Measurements from ENCODE around the gene TEX55.
"Not testable (repeated sequence)": the region's sequence is repeated elsewhere in the genome, so short reads cannot be mapped to it uniquely, and the experiment has no call there.

Gene TEX55

DNA sequence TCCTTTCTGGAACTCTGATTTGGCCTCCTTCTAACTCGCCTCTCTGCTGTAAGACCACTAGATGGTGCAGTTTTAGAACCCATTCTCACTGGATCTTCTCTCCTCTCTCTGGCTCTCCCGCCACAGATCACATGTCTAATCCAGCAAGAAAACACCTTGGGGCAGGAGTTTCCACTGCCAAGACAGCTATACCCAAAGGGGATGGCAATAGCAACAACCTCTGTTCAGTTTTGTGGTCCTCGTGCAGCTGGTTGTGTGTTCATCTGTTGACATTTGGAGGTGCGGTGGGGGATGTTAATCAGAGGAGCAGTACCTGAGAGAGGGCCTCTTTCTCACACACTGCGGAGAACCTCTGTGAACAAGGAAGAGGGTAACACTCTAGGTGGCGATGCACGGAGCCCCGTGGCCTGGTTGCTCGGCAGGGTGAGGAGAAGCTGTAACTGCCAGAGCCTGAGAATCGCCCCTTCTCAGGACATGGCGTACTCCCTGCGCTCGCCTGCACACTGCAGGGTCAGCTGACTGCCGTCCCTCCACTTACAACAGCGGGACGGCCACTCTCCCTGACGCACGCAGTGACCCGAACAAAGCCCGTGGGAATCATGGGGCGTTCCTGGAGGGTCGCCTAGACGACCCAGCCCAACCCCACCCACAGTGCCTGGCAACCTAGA lies at the start of gene TEX55:
TSS of gene TEX55 (plus strand) at position 666 of the 668 bp plus-strand sequence. CDS start 25 bp downstream, outside the sequence.
- peak; percentile 81 for DNase-seq (ENCODE audit: low spot score)

DNA sequence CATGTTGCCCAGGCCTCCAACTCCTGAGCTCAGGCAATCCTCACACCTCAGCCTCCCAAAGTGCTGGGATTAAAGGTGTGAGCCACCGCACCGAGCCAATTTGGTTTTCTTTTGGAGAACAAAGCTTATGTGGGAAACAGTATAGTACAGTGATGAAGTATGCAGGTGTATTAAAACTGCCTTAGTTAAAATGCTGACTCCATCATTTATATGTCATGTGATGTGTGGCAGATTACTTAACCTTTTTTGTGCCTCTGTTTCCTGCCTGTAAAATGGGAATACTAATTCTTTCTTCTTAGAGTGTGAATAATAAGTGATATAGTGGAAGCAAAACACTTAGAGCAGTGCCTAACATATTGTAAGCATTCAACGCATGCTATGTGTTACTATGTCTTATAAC lies 48.0 kb upstream of the TEX55 start:
- no peak for DNase-seq (ENCODE audit: low spot score)

DNA sequence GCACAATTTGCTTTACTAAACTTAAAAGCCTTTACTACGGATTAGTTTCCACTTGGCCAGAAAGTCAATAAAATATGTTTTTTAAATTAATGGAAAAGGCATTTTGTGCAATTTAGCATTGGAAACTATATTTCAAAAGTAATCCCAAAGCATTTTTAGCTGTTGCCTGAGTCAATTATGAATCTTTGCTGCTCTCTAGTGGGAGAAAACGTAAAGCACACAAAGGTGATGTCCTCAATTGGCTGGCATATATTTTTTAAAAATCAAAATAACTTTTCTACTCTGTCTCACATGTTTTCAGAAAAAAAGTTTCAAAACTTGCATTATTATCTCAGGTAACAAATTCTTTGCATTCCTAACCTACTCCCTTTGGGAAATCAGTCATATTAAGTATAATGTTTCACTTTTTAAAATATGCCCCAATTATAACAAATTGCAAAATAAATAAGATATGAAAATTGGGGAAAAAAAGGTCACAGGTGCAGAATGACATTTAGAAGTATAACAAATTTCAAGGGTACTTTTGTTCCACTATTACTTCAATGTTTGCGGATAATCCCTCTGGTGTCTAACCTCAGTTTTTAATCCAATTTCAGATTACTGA lies 47.2 kb upstream of the TEX55 start:
- DNase-seq (ENCODE audit: low spot score): peak; percentile 71

DNA sequence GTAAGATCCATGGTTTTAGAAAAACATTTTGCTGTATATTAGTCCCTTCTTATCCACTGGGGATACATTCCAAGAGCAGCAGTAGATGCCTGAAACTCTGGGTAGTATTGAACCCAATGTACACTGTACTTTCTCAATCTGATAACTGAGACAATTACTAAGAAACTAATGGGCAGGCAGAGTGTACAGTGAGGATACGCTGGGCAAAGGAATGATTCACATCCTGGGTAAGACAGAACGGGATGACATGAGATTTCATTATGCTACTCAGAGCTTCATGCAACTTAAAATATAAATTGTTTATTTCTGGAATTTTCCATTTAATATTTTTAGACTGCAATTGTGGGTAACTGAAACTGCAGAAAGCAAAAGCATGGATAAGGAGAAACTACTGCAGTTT lies 46.2 kb upstream of the TEX55 start:
- no peak for DNase-seq (ENCODE audit: low spot score)

DNA sequence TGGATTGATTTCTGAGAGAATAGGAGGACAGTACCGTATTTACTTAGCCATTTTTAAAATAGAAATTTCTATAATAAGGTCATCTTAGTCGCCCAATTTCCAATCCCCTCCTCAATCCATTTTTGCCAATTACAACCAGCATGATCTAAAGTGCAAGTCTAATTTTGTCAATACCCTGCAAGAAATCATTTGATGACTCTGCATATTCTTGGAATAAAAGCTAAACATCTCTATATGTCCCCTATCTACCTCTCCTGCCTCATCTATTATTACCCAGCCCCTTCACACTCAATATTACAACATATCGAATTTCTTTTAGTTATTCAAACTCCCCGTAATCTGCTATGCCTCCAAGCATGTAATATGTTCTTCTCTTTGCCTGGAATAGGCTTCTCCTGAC lies 41.9 kb upstream of the TEX55 start:
- no peak for DNase-seq (ENCODE audit: low spot score)

DNA sequence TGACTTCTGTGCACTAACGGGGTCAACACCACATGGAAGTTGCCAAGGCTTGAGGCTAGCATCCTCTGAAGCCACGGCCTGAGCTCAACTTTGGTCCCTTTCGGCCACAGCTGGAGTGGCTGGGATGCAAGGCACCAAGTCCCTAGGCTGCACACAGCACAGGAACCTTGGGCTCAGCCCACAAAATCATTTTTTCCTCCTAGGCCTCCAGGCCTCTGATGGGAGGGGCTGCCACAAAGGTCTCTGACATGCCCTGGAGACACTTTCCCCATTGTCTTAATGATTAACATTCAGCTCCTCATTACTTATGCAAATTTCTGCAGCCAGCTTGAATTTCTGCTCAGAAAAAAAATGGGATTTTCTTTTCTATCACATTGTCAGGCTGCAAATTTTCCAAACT lies 27.6 kb upstream of the TEX55 start:
- not testable (repeated sequence) for DNase-seq (ENCODE audit: low spot score)

DNA sequence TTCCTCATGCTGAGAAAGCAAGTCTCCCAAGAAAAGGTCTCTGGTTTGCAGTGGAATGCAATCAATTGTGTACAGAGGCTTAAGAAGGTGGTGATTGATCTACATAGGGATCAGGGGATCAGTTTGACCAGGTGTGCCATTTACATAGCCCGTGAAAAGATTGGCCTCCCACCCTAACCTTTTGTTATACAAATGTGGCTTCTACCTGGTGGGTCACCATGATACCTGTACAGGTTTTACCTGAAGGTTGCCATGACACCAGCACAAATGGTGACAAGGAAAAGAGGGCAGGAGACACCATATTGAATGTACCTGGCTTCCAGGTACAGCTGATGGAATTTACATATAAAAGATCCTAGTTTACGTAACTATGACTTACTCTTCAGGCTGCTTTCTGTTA lies 25.5 kb upstream of the TEX55 start:
- no peak for DNase-seq (ENCODE audit: low spot score)

DNA sequence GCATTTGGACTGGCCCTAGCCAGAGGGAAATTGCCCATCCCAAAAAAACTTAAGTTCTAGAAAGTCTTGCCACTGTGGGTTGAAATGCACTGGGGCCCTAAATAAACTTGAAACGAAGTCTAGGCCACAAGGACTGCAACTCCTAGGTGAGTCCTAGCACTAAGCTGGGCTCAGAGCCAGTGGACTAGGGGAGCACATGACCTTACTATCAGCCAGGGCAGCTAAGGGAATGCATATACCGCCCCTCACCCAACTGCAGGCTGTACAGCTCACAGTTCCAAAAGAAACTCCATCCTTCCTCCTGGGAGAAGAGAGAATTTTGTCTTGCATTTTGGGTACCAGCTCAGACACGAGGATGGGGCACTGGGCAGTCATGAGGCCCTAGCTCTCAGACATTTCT lies 23.6 kb upstream of the TEX55 start:
- no peak for DNase-seq (ENCODE audit: low spot score)

DNA sequence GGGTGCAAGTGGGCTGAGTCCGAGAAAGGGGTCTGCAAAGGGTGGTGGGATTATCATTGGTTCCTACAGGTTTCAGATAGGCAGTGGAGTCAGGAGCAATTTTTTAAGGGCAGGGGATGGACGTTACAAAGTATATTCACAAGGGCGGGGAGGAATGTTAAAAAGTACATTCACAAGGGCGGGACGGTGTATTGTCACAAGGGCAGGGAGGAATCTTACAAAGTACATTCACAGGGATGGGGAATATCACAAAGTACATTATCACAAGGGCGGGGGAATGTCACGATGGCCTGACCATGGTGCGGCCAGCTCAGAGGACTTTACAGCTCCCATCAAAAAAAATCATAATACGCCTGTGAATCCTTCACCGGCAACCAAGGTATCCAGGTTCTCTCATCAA lies 20.6 kb upstream of the TEX55 start:
- DNase-seq (ENCODE audit: low spot score): no peak

DNA sequence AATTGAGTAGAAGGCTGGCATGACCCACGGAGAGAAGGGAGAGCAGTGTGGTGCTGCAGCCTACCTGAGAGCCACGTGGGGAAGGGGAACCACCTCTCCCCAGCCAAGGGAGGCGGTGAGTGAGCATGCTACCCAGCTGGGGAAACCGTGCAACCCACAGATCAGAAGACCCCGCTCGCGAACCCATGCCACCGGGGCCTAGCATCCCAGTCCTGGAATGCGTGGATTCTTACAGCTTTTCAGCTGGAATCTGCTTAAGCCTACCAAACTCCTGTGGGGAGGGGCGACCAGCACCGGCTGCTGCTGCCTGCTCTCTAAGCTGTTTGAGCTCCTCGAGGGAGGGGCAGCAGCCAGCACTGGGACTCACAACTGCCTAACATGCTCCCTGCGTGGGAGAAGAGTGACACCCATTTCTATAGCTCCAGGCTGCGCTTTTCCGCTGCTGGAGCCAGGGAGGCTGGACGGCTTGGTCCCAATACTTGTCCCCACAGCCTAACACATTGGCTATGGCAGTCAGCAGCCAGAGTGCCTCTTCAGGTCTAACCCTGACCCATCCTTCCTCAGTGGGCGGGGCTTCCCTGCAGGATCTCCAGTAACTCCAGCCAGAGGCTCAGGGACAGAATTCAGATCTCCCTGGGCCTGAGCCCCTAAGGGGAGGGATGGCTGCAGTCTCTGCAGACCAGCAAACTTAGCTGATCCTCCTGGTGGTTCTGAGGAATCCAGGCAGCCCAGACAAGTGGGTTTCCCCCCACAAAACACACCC lies 20.0 kb upstream of the TEX55 start:
- no peak for DNase-seq (ENCODE audit: low spot score)

DNA sequence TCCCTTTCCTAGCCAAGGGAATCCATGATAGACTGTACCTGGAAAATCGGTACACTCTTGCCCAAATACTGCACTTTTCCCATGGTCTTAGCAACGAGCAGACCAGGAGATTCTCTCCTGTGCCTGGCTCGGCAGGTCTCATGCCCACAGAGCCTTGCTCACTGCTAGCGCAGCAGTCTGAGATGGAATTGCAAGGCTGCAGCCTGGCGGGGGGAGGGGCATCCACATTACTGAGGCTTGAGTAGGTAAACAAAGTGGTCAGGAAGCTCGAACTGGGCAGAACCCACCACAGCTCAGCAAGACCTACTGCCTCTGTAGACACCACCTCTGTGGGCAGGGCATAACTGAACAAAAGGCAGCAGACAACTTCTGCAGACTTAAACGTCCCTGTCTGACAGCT lies 15.7 kb upstream of the TEX55 start:
- DNase-seq (ENCODE audit: low spot score): not testable (repeated sequence)

DNA sequence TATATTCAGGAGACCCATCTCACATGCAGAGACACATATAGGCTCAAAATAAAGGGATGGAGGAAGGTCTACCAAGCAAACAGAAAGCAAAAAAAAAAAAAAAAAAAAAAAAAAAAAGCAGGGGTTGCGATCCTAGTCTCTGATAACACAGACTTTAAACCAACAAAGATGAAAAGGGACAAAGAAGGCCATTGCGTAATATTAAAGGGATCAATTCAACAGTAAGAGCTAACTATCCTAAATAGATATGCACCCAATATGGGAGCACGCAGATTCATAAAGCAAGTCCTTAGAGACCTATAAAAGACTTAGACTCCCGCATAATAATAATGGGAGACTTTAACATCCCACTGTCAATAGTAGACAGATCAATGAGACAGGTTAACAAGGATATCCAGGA lies 13.7 kb upstream of the TEX55 start:
- DNase-seq (ENCODE audit: low spot score): not testable (repeated sequence)

DNA sequence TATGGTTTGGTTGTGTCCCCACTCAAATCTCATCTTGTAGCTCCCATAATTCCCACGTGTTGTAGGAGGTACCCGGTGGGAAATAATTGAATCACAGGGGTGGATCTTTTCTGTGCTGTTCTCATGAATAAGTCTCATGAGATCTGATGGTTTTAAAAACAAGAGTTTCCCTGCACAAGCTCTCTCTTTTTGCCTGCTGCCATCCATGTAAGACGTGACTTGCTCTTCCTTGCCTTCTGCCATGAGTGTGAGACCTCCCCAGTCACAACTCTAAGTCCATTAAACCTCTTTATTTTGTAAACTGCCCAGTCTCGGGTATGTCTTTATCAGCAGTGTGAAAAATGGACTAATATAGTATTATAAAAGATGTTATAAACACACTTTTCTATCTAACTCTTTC lies 6.6 kb upstream of the TEX55 start:
- not testable (repeated sequence) for DNase-seq (ENCODE audit: low spot score)

DNA sequence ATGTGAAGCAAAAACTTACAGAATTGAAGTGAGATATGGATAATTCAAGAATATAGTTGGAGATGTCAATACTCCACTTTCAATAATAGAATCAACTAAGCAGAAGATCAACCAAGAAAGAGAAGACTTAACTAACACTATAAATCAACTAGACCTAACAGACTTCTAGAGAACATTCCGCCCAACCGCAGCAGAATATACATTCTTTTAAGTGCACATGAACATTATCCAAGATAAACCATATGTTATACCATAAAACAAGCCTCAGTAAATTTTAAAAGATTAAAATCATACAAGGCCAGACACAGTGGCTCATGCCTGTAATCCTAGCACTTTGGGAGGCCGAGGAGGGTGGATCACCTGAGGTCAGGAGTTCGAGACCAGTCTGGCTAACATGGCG lies 5.5 kb upstream of the TEX55 start:
- no peak for DNase-seq (ENCODE audit: low spot score)

DNA sequence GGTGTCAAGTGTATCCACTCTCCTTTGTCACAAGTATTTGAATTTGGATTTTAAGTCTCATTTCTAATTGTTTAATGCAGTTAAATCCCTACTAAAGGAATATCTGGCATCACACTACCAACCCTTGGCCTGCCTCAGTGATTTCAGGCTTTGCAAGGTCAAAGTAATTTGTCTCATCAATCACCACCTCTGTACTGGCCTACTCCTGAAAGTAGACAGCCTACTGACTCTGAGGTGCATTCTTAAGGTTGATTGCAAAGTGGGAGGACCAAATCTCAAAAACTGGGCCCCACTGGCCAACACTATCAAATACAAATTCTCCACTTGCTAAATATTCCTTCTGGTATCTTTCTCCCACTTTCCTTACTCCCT lies 851 bp upstream of the TEX55 start:
- DNase-seq (ENCODE audit: low spot score): no peak

DNA sequence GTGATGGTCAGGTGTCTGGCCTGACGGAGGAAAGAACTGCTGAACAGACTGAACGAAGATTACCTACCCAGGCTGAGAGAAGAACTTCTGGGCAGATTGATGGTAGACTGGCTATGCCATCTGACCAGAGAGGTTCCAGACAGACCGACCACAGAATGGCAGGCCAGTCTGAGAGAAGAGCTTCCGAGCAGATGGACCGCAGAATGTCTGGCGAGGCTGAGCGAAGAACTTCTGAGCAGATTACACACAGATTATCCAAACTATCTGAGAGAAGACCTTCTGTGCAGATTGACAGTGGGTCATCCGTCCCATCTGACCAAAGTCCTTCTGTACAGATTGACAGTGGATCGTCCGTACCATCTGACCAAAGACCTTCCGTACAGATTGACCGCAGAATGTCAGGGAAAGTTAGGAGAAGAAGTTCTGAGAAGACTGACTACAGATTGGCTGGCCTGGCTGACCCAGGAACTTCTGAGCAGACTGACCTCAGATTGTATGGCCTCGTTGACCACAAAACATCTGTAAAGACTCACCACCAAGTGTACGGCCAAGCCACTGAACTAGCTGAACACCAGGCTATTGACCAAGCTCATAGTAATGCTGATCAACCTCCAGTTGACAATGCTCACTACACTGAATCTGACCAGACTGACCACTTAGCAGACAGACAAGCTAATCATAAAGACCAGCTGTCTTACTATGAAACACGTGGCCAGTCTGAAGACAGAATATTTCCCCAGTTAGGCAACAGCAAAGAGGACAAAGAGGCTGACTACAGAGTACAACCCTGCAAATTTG lies 812 bp downstream of the TEX55 start:
- no peak for DNase-seq (ENCODE audit: low spot score)

DNA sequence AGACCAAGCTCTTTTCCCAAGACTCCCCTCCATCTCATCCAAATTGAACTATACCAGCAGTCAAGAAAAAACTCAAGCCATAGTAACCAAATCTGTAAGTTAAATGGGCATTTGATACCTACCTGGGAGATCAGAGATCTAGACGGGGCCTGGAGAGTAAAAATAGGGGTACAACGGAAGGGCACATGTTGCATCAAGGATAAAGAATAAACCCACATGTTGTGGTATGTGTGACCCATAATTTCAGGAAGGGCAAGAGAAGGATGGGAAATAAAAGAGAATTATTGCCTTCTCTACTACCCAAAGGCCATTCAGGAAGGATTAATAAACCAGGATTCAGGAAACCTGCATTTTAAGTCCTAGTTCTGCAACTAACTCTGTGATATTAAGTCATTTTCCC lies 1.5 kb downstream of the TEX55 start:
- no peak for DNase-seq (ENCODE audit: low spot score)

DNA sequence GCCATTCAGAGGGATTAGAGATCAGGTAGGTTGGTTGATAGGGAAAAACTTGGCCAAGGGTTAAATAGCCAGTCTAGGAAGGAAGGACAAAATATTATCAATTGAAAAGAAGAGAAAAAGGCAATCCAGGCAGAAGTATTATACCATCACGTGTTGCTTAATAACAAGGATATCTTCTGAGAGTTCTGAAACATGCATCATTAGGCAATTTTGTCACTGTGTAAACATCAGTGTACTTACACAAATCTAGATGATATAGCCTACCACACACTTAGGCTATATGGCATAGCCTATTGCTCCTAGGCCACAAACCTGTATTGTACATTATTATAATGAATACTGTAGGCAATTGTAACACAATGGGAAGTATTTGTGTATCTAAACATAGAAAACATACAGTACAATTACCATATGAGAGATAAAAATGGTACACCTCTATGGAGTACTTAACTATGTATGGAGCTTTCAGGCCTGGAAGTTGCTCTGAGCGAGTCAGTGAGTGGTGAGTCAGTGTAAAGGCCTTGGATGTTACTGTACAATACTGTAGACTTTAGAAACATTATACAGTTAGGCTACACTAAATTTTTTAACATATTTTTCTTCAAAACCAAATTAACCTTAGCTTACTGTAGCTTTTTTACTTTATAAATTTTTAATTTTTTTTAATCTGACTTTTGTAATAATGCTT lies 2.7 kb downstream of the TEX55 start:
- DNase-seq (ENCODE audit: low spot score): no peak

DNA sequence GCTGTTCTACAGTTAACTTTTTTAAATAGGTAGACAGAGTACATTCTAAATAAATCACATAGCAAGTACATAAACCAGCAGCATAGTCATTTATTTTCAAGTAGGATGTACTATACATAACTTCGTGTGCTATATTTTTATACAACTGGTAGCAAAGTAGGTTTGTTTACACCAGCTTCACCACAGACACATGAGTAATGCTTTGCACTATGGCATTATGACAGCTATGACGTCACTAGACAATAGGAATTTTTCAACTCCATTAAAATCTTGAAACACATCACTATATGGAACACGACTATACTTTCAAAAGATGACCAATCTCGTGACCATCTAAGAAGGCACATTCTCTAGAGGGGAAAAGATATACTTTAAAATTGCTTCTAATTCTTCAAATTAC lies 3.5 kb downstream of the TEX55 start:
- no peak for DNase-seq (ENCODE audit: low spot score)

DNA sequence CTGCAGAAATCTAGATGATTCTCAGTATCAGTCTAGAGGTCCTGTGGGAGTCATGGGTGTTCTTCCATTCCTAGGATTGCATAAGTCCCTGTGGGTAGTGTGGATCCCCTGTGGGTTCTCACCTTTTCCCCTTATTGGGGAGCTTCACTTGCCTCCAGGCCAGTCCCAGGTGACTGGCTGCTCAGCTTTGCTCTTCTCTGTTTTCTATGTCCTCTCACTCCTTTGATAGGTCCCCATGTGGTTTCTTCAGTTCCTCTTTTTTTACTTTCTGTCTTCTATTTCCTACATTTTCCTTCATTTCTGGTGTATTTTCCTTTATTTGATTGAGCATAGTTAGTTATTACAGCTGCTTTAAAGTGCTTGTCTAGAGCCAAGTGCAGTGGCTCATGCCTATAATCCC lies 10.9 kb downstream of the TEX55 start:
- no peak for DNase-seq (ENCODE audit: low spot score)

DNA sequence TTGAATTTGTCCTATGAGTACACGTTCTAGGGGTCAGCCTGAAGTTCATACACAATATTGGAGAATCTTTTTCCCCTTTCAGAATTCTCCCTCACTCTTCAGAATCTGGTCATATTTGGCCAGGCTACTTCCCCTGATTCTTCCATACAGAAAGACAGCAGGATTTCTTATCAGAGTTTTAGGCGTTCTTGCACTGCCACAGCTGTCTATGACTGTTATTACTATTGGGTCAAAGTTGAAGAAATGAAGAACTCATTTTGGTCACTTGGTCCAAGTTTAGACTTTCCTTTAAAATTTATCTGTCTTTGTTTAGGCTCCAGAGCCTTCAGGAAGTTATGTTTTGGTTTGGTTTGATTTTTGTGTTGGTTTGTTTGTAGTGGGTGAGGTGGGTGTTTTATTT lies 12.0 kb downstream of the TEX55 start:
- DNase-seq (ENCODE audit: low spot score): no peak

DNA sequence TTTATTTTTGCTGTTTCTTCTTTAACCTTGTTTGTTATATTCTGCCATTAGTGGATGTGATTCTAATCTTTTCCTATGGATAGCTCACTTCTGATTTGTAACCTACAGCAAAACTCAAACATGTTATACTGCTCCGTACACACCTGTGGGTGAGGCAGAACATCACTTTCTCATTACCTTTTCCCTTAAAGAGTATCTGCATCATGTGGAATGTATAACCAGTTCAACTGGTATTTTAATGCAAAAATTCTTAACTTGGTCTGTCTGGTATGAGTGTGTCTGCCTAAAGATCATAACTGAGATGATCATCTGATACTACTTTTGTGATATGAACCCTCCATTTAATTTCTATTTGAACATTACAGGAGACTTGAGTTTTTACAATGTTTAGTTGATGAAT lies 14.4 kb downstream of the TEX55 start:
- DNase-seq (ENCODE audit: low spot score): no peak

Data from COLO829 (cell line).